Medulla oblongata (tissue), 1 donor: ENCODE results near the gene ZNF436.

Source experiments
- DNase-seq: peaks from one replicate; pipeline ENCODE4 v3.0.0-alpha.2; 2015; ENCODE audit errors: extremely low spot score

The ZNF436 gene

GRCh38 chr1:23369335-23370013 is at the start of gene ZNF436:
Gene ZNF436 (minus strand): TSS chr1:23369836. CDS start chr1:23368005, 1,831 bp downstream.
- DNase-seq = peak; percentile 86

GRCh38 chr1:23419180-23419579 is 49.5 kb upstream of the ZNF436 start:
- DNase-seq = no peak

GRCh38 chr1:23417570-23417969 is 47.9 kb upstream of the ZNF436 start:
- DNase-seq = no peak

GRCh38 chr1:23416964-23417363 is 47.3 kb upstream of the ZNF436 start:
- no peak for DNase-seq

- no peak for DNase-seq
Observed at GRCh38 chr1:23408797-23409290, 39.2 kb upstream of the ZNF436 start.

- DNase-seq = no peak
Observed at GRCh38 chr1:23407016-23407630, 37.5 kb upstream of the ZNF436 start.

GRCh38 chr1:23405946-23406345 is 36.3 kb upstream of the ZNF436 start:
- no peak for DNase-seq

- DNase-seq = peak; percentile 84
Observed at GRCh38 chr1:23403735-23404486, 34.3 kb upstream of the ZNF436 start.

GRCh38 chr1:23403355-23403734 is 33.7 kb upstream of the ZNF436 start:
- DNase-seq = no peak

- DNase-seq = no peak
Observed at GRCh38 chr1:23403038-23403336, 33.4 kb upstream of the ZNF436 start.

GRCh38 chr1:23402286-23403037 is 32.8 kb upstream of the ZNF436 start:
- DNase-seq = peak; percentile 41

- no peak for DNase-seq
Observed at GRCh38 chr1:23401313-23401712, 31.7 kb upstream of the ZNF436 start.

GRCh38 chr1:23400324-23401114 is 30.9 kb upstream of the ZNF436 start:
- no peak for DNase-seq

- DNase-seq = no peak
Observed at GRCh38 chr1:23399229-23399628, 29.6 kb upstream of the ZNF436 start.

- no peak for DNase-seq
Observed at GRCh38 chr1:23397908-23398307, 28.3 kb upstream of the ZNF436 start.

GRCh38 chr1:23396380-23396779 is 26.7 kb upstream of the ZNF436 start:
- DNase-seq = no peak

- DNase-seq = no peak
Observed at GRCh38 chr1:23395849-23396248, 26.2 kb upstream of the ZNF436 start.

GRCh38 chr1:23395154-23395724 is 25.6 kb upstream of the ZNF436 start:
- DNase-seq = no peak

- DNase-seq = peak; percentile 66
Observed at GRCh38 chr1:23394684-23395083, 25.0 kb upstream of the ZNF436 start.

- DNase-seq = no peak
Observed at GRCh38 chr1:23394181-23394580, 24.5 kb upstream of the ZNF436 start.

GRCh38 chr1:23393706-23394105 is 24.1 kb upstream of the ZNF436 start:
- DNase-seq = no peak
